SK-N-SH (cell line): ENCODE measurements around the gene CYTH3. TPM values are rescaled to one million over a fixed set of nuclear protein-coding genes. Genes with fewer than 3 reads are reported as not detected.
A peak's percentile ranks its signal among the peaks of the same experiment; 100 is the strongest.

Experiments
- CTCF ChIA-PET: fragments of 300-600, 350-600 bp; formaldehyde crosslinking; extraction: SDS; loops from one replicate; lab custom pipeline; 2021; lab: Yijun Ruan, JAX
- POLR2A ChIA-PET: fragments of 350-600 bp; sonication (Branson Sonifier 250); formaldehyde crosslinking; extraction: SDS; loops from one replicate; lab custom pipeline; 2020; ENCODE audit warnings: antibody characterized with exemption, inconsistent platforms; lab: Yijun Ruan, JAX
- DNase-seq: peaks from one replicate; pipeline ENCODE4 v3.0.0; 2012
- H2AFZ ChIP-seq: fragments of 200-600 bp; sonication (generic); 2 replicates; pipeline ENCODE4 v1.8.1; 2016; ENCODE audit warnings: antibody characterized with exemption, mild to moderate bottlenecking, low read depth
- H3F3A ChIP-seq: fragments of 200-600 bp; sonication (generic); replicated peaks from 2 replicates; pipeline ENCODE3; 2016; ENCODE audit warnings: antibody characterized with exemption, mild to moderate bottlenecking; ENCODE audit not compliant: insufficient read depth
- H3K27ac ChIP-seq, 2 experiments: fragments of 200-500 bp in 1 of 2; fragments of 200-600 bp in 1 of 2; sonication (Bioruptor generic) in 1 of 2; sonication (generic), shearing (Covaris generic) in 1 of 2; 2 replicates each; pipeline versions ENCODE4 v1.5.1 to v1.6.1; 2014 to 2016; ENCODE audit warnings: low read depth in 2 of 2, inconsistent platforms in 1 of 2, low read length in 1 of 2, mild to moderate bottlenecking in 1 of 2, mixed read lengths in 1 of 2
- H3K27me3 ChIP-seq: fragments of 200-600 bp; sonication (generic), shearing (Covaris generic); 2 replicates; pipeline ENCODE4 v1.6.1; 2016; ENCODE audit warnings: mixed run types; ENCODE audit not compliant: insufficient read depth
- H3K36me3 ChIP-seq, 2 experiments: fragments of 200-500 bp in 1 of 2; fragments of 200-600 bp in 1 of 2; sonication (Bioruptor generic) in 1 of 2; sonication (generic) in 1 of 2; replicated peaks in 1 of 2; 2 replicates each; pipeline versions ENCODE3 to v1.5.1; 2014 to 2016; ENCODE audit warnings: low read length in 1 of 2, mild to moderate bottlenecking in 1 of 2; ENCODE audit not compliant: insufficient read depth in 2 of 2, control insufficient read depth in 1 of 2
- H3K4me1 ChIP-seq, 2 experiments: fragments of 200-500 bp in 1 of 2; fragments of 200-600 bp in 1 of 2; sonication (Bioruptor generic) in 1 of 2; sonication (generic), shearing (Covaris generic) in 1 of 2; 2 replicates each; pipeline versions ENCODE4 v1.5.1 to v1.6.1; 2014 to 2016; ENCODE audit warnings: low read depth in 1 of 2, low read length in 1 of 2, mixed run types in 1 of 2; ENCODE audit not compliant: insufficient read depth in 2 of 2, control insufficient read depth in 1 of 2
- H3K4me2 ChIP-seq: fragments of 200-600 bp; sonication (generic), shearing (Covaris generic); 2 replicates; pipeline ENCODE4 v1.6.1; 2017; ENCODE audit warnings: mixed run types
- H3K4me3 ChIP-seq, 2 experiments: fragments of 200-500 bp in 1 of 2; fragments of 200-600 bp in 1 of 2; sonication (Bioruptor generic) in 1 of 2; sonication (generic), shearing (Covaris generic) in 1 of 2; 2 replicates each; pipeline versions ENCODE4 v1.5.1 to v1.8.1; 2014 to 2016; ENCODE audit warnings: low read depth in 2 of 2, inconsistent platforms in 1 of 2, low read length in 1 of 2, mild to moderate bottlenecking in 1 of 2, mixed read lengths in 1 of 2, moderate library complexity in 1 of 2
- H3K79me2 ChIP-seq: fragments of 200-600 bp; sonication (generic); 2 replicates; pipeline ENCODE4 v1.8.1; 2017; ENCODE audit warnings: mild to moderate bottlenecking; ENCODE audit not compliant: insufficient read depth
- H3K9ac ChIP-seq: fragments of 200-600 bp; sonication (generic); 2 replicates; pipeline ENCODE4 v1.6.1; 2017; ENCODE audit warnings: mixed run types
- H3K9me2 ChIP-seq: fragments of 200-600 bp; sonication (generic); 2 replicates; pipeline ENCODE4 v1.6.1; 2017; ENCODE audit warnings: mixed run types
- H3K9me3 ChIP-seq: fragments of 200-600 bp; sonication (generic); 2 replicates; pipeline ENCODE4 v1.6.1; 2017; ENCODE audit warnings: mixed run types, mild to moderate bottlenecking, moderate library complexity
- H4K20me1 ChIP-seq: fragments of 200-600 bp; sonication (generic); 2 replicates; pipeline ENCODE4 v1.6.1; 2017; ENCODE audit warnings: mild to moderate bottlenecking, mixed run types; ENCODE audit not compliant: insufficient read depth
- FOXJ3 ChIP-seq: sonication (generic); formaldehyde crosslinking; IDR thresholded peaks from 2 replicates; pipeline ENCODE4 v1.5.1; 2020; ENCODE audit warnings: mild to moderate bottlenecking, missing genetic modification reagents
- FOXM1 ChIP-seq: IDR thresholded peaks from 2 replicates; pipeline ENCODE4 v1.4.0; 2012; ENCODE audit warnings: low read depth, mild to moderate bottlenecking
- NFIC ChIP-seq: IDR thresholded peaks from 2 replicates; pipeline ENCODE4 v1.4.0; 2012; ENCODE audit warnings: borderline replicate concordance
- RXRA ChIP-seq: IDR thresholded peaks from 2 replicates; pipeline ENCODE4 v1.4.0; 2012; ENCODE audit warnings: low read depth, mild to moderate bottlenecking, borderline replicate concordance
- SMC3 ChIP-seq: IDR thresholded peaks from 2 replicates; pipeline ENCODE4 v1.6.1; 2012; ENCODE audit warnings: low read depth, low read length, improper control_type of control experiment
- TEAD4 ChIP-seq: IDR thresholded peaks from 2 replicates; pipeline ENCODE4 v1.4.0; 2012; ENCODE audit warnings: mild to moderate bottlenecking, borderline replicate concordance; ENCODE audit not compliant: insufficient read depth
- WGBS: methylation state at CpG from one replicate; pipeline ENCODE4 v1.1.6; 2017; ENCODE audit warnings: low lambda C conversion rate; 5-methylcytosine and 5-hydroxymethylcytosine counted together
- polyA plus RNA-seq, 3 experiments: library from polyadenylated mRNA; depleted of rRNA; stranded (reverse); fragments of >200 nt; gene quantifications; 2 replicates each; pipeline ENCODE4 v1.2.3, GENCODE V29; 2012
- TF ChIP-seq, protein P1 (sequence below): IDR thresholded peaks from 2 replicates; pipeline ENCODE4 v1.4.0; 2012; ENCODE audit warnings: low read depth, borderline replicate concordance

The CYTH3 gene
- polyA plus RNA-seq, 1 of the 3 experiments (the other 2 are of a cell fraction), result 55.1 TPM

GRCh38 chr7:6171532-6172223, 100.7 kb downstream of the CYTH3 start:
- Histone ChIP-seq H3K79me2 (no peaks in the 10 kb centered on the region), H4K20me1 (no peaks in the 10 kb centered on the region), H3K9me3 (no peaks in the 10 kb centered on the region), H3K9me2 (no peaks in the 10 kb centered on the region), H3F3A (peaks cover 7% of the 10 kb centered on the region), H3K4me3 (no peak overlapping the region), H3K36me3 (peaks cover 36 to 37% of the 10 kb centered on the region in 2 experiments), H3K27me3 (no peaks in the 10 kb centered on the region), H2AFZ (no peak overlapping the region), H3K4me2 (no peak overlapping the region), H3K27ac (peak overlapping the region in 1 of 2 experiments; percentile 24; a peak in 1 of 4 replicates), H3K9ac (no peak overlapping the region), H3K4me1 (peaks cover 7 to 33% of the 10 kb centered on the region in 2 experiments; a peak in 2 of 4 replicates)
- POLR2A ChIA-PET, result no interaction called here
- DNase-seq, result no peak
- TF ChIP-seq FOXJ3 (CRISPR knock-in tag), result no peak
- TF ChIP-seq TEAD4, result no peak
- no peak for TF ChIP-seq SMC3
- TF ChIP-seq, protein P1, sequence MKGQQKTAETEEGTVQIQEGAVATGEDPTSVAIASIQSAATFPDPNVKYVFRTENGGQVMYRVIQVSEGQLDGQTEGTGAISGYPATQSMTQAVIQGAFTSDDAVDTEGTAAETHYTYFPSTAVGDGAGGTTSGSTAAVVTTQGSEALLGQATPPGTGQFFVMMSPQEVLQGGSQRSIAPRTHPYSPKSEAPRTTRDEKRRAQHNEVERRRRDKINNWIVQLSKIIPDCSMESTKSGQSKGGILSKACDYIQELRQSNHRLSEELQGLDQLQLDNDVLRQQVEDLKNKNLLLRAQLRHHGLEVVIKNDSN, result no peak
- TF ChIP-seq RXRA, result no peak
- CTCF ChIA-PET, result interaction anchor here (0.6 to 2.7 kb wide), 2 partner anchors 12 to 68 kb away, joined by 3 to 17 read pairs; no protein-coding TSS in a partner anchor
- 93% methylated on average over 22 of the region's 22 CpGs for WGBS

DNA sequence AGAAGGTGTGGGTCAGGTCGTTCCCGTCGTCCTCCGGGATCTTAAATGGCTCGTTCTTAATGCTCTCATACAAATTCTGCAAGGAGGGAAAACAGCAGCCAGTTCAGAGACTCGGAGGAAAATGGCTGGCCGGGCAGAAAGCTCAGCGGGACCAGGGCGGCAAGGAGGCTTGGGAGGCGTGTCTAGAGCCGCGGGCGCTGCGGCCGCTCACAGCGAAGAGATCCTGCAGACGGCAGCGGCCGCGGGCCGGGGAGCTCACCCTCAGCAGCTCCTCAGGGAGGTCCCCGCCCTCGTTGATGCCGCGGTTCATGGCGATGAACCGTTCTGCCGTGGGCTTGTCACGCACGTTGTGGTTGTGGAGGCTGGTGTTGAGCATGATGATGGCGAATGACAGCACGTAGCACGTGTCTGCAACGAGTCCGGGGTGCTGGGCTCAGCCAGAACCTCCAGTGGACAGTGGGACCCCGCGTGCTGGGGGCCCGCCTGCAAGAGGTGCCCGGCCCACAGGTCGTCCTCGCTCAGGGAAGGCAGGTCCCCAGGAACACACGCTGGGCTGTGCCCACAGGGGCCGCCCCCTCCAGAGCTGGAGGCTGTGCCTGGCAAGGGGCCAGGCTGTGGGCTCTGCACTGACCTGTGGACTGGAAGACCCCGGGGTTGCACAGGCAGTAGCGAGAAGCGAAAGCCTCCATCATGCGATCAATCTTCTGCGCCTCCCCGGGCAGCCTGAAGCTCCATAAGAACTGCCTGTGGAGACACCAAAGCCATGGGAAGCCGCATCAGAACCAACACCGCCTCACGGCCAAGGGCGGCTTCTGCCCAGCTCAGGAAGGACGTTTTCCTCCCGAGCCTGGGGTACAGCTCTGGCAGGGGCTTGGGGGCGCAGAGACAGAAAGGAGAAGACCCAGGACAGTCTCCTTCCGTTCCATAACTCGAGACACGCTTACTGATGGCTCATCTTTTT, 101.6 kb downstream of the CYTH3 start:
- Histone ChIP-seq H3K9me3 (no peaks in the 10 kb centered on the region), H3K9ac (no peak overlapping the region), H3K4me2 (no peak overlapping the region), H3K27ac (no peak overlapping the region), H3K79me2 (no peaks in the 10 kb centered on the region), H2AFZ (no peak overlapping the region), H3K36me3 (peaks cover 28 to 42% of the 10 kb centered on the region in 2 experiments), H4K20me1 (no peaks in the 10 kb centered on the region), H3K9me2 (no peaks in the 10 kb centered on the region), H3F3A (peaks cover 7% of the 10 kb centered on the region), H3K27me3 (no peaks in the 10 kb centered on the region), H3K4me1 (peaks cover 7 to 41% of the 10 kb centered on the region in 2 experiments; a peak in 2 of 4 replicates), H3K4me3 (no peak overlapping the region)
- DNase-seq, result no peak
- TF ChIP-seq NFIC (no peak), FOXM1 (no peak)
- ChIA-PET POLR2A (no interaction called here), CTCF (interaction anchor here (0.6 to 2.7 kb wide), 3 partner anchors 11 to 68 kb away, joined by 3 to 17 read pairs (median 3); no protein-coding TSS in a partner anchor)
- 95% methylated on average over 53 of the region's 59 CpGs for WGBS
